NK-92 (cell line): Measurements from ENCODE around the gene SMAP2.
A peak's percentile ranks its signal among the peaks of the same experiment; 100 is the strongest.

Source experiments
- DNase-seq: peaks from one replicate; lab custom pipeline; 2025; ENCODE audit not compliant: unreplicated experiment; lab: John Stamatoyannopoulos, UW

SMAP2 gene

GRCh38 chr1:40416709-40417108, 43.2 kb downstream of the SMAP2 start:
- no peak for DNase-seq

GRCh38 chr1:40421431-40422384, 48.2 kb downstream of the SMAP2 start:
- DNase-seq: no peak

- no peak for DNase-seq
Measured at GRCh38 chr1:40422630-40423263, 49.2 kb downstream of the SMAP2 start.

- no peak for DNase-seq
Measured at GRCh38 chr1:40423264-40423642, 49.7 kb downstream of the SMAP2 start.

GRCh38 chr1:40423951-40424618, 50.6 kb downstream of the SMAP2 start:
- DNase-seq: no peak

GRCh38 chr1:40425198-40425597, 51.7 kb downstream of the SMAP2 start:
- no peak for DNase-seq

GRCh38 chr1:40431385-40431784, 57.9 kb downstream of the SMAP2 start:
- no peak for DNase-seq

- no peak for DNase-seq
Measured at GRCh38 chr1:40432644-40433390, 59.3 kb downstream of the SMAP2 start.

GRCh38 chr1:40435471-40435870, 61.9 kb downstream of the SMAP2 start:
- DNase-seq: no peak

GRCh38 chr1:40435876-40436275, 62.3 kb downstream of the SMAP2 start:
- no peak for DNase-seq

- no peak for DNase-seq
Measured at GRCh38 chr1:40438391-40439015, 65.0 kb downstream of the SMAP2 start.

- DNase-seq: no peak
Measured at GRCh38 chr1:40439247-40439646, 65.7 kb downstream of the SMAP2 start.

- peak; percentile 34 for DNase-seq
Measured at GRCh38 chr1:40449684-40450494, 76.4 kb downstream of the SMAP2 start, which contains the start of gene ZFP69B. Gene ZFP69B, plus strand, starts transcription at chr1:40450476. Its CDS starts 486 bp downstream, at chr1:40450962.

GRCh38 chr1:40450495-40451237, 77.1 kb downstream of the SMAP2 start:
- DNase-seq: no peak

GRCh38 chr1:40451238-40451585, 77.7 kb downstream of the SMAP2 start:
- DNase-seq: no peak

GRCh38 chr1:40454873-40455272, 81.3 kb downstream of the SMAP2 start:
- no peak for DNase-seq

- DNase-seq: no peak
Measured at GRCh38 chr1:40462956-40463590, 89.5 kb downstream of the SMAP2 start.

- no peak for DNase-seq
Measured at GRCh38 chr1:40469327-40469726, 95.8 kb downstream of the SMAP2 start.
